CD4-positive, alpha-beta T cell treated with Interleukin-12 subunit alpha and Interleukin-12 subunit beta, for 1 hour (primary cell): ENCODE results near the gene CDC123.
"Not testable (repeated sequence)": the region's sequence is repeated elsewhere in the genome, so short reads cannot be mapped to it uniquely, and the experiment has no call there.

Experiments
- DNase-seq: peaks from one replicate; pipeline ENCODE4 v3.0.0-alpha.2; 2020

Gene CDC123

GRCh38 chr10:12195603-12196506 is at the start of gene CDC123, which contains the start of gene NUDT5:
CDC123 (plus strand) TSS chr10:12196188; CDS start chr10:12196246, 58 bp downstream.
NUDT5 (minus strand) TSS chr10:12195891; CDS start chr10:12186291, 9,600 bp downstream.
- peak; percentile 85 for DNase-seq

GRCh38 chr10:12150163-12150562 is 45.8 kb upstream of the CDC123 start:
- no peak for DNase-seq

- DNase-seq = no peak
These were observed 41.5 kb upstream of the CDC123 start for GRCh38 chr10:12154516-12154915.

- no peak for DNase-seq
These were observed 39.4 kb upstream of the CDC123 start for GRCh38 chr10:12156367-12157123.

- no peak for DNase-seq
These were observed 37.9 kb upstream of the CDC123 start for GRCh38 chr10:12158111-12158510.

- no peak for DNase-seq
These were observed 35.3 kb upstream of the CDC123 start for GRCh38 chr10:12160664-12161063.

DNA sequence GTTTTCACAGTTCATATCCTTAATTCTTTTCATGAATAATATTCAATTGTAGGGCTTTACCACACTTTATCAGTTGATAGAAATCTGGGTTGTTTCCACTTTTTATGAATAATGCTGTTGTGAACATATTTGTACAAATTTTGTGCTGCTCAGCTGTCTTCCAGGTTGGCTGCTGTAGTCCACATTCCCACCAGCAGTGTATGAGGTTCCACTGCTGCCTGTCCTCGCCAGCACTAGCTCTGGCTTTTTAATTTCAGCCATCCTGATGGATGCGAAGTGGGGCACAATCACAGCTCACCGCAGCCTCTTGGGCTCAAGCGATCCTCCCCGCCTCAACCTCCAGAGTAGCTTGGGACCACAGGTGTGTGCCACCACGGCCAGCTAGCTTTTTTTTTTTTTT is 33.1 kb upstream of the CDC123 start:
- no peak for DNase-seq

GRCh38 chr10:12164085-12164484 is 31.9 kb upstream of the CDC123 start:
- DNase-seq = no peak

DNA sequence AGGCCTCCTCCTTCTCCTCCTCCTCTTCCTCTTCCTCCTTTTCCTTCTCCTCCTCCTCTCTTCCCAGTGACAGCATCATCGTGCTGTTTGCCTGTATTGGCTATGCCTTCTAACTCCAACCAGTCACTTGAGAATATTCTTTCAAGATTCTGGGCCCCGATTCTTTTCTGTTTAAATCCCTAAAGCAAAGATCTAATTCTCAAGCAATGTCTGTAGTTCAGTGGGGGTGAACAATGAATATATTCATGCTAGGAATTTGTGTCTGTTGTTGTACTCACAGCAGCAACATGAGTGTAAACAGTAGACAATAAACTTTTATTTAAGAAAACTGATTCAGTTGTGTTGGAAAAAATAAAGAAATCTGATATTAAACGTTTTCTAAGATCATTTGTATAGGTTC is 31.0 kb upstream of the CDC123 start:
- DNase-seq = no peak

DNA sequence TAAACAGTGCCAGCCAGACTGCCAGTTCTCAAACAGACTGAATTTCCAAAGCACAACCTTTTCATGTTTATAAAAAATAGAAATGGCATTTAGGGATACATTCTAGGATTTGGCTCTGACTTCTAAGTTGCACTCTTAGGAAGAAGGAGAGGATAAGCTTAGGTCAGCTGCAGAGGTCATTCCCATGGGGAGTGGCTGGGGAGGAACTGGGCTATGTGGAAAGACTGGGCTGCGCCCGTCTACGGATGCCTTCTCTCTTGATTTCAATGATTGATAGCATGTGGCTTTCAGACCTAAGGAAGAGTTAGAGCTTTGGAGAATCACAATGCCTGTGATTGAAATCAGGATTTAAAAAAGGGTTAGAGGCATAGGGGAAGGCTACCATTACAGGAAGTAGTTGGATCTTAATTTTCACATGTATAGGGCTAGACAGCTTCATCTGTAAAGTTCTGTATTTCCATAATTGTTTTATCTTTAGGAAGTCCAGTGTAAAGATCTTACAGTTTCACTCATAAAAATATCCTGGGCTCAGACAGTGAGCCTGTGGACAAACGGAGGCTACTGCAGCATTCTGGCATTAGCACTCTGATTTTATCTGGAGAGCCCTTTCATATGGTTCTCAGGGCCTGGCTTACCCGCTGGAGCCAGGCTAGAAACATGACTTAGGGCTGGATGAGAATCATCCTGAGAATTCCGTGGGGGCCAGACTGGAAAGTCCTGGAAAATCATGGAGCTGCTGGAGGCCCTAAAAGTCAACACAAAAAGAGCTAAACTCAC is 29.8 kb upstream of the CDC123 start:
- no peak for DNase-seq

DNA sequence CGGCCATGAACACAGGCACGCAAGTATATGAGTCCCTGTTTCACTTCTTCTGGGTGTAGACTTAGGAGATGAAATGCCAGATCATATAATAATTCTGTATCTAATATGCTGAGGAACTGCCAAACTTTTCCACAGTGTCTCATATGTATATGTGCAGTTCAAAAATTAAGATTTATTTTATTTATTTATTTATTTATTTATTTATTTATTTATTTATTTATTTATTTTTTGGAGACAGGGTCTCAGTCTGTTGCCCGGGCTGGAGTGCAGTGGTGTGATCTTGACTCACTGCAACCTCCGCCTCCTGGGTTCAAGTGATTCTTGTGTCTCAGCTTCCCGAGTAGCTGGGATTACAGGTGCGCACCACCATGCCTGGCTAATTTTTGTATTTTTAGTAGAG is 24.5 kb upstream of the CDC123 start:
- not testable (repeated sequence) for DNase-seq

DNA sequence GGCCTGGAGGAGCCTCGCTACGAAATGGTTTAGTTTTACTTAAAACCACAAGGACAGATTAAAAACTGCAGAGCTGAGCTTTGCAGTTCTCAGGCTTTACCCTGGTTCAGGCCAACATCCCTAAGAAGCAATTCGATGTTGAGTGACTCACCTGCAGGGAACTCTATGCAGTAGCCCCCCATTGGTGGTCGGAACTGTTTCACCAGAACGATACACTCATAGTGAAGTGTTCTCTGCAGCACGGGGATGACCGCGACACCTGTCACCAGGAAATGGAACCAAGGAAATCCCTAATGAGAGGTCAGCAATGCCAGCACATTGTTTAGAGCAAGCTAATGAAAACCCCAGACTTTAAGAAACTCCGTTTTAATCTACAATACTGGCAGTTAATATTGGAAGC is 18.3 kb upstream of the CDC123 start:
- DNase-seq = no peak

DNA sequence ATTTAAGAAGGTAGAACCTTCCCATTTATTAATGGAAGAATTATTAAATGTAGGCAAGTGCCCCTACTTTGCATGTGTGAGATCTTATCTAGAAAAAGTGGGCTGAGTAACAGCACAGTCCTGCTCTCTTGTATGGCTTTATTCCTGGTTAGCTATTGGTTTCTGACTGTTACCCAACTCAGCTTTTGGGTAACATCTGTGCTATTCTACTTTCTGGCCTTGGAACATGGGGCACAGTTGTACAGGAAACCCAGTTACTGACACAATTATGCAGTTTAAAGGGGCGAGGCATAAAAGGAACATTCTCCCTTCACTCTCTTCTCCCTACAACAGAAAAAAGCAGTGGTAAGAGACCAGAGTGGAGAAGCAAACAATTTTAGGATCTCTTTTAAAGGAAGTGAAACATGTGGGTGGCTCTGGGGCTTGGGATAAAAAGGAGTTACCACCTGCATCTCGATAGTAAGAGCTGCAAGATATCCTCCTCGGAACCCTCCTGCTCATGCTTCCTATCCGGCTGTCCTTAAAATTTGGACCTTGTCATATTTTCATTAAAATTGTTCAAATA is 16.3 kb upstream of the CDC123 start:
- DNase-seq = no peak

- DNase-seq = no peak
These were observed 15.6 kb upstream of the CDC123 start for GRCh38 chr10:12180221-12180974.

GRCh38 chr10:12181065-12181775 is 14.8 kb upstream of the CDC123 start:
- DNase-seq = peak; percentile 78

- DNase-seq = no peak
These were observed 11.8 kb upstream of the CDC123 start for GRCh38 chr10:12184165-12184564.

GRCh38 chr10:12186323-12186722 is 9.7 kb upstream of the CDC123 start:
- DNase-seq = peak; percentile 8

GRCh38 chr10:12187321-12187905 is 8.6 kb upstream of the CDC123 start:
- no peak for DNase-seq

GRCh38 chr10:12188656-12189055 is 7.3 kb upstream of the CDC123 start:
- DNase-seq = no peak

DNA sequence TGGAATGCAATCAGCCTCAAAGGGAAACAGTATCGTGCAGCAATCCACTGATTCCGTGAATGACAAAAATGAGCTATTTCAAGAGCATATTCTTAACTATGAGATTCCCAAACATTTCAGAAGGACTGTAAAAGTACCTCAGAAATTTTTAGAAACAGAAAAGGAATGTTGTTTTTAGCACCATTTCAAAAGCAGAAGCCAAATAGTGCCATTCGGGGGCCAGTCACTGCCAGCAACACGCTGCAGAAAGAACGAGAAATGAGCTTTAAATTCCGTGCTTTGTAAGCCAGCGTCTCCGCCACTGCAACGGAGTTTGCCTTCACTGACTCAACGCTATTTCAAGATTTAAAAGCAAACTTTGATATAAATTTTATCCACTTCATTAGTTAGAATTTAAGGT is 6.6 kb upstream of the CDC123 start:
- DNase-seq = no peak

- DNase-seq = no peak
These were observed 4.3 kb upstream of the CDC123 start for GRCh38 chr10:12191715-12192114.
